Neural cell (in vitro differentiated cells): Measurements from ENCODE around the gene THAP12. TPM values are rescaled to one million over a fixed set of nuclear protein-coding genes. Genes with fewer than 3 reads are reported as not detected.

Experiments used
- polyA plus RNA-seq: library from polyadenylated mRNA; depleted of rRNA; stranded (reverse); fragments of >200 nt; gene quantifications from 2 replicates; pipeline ENCODE4 v1.2.3, GENCODE V29; 2014
- small RNA-seq, 3 experiments: library from RNA; depleted of rRNA; stranded (forward); fragments of <200 nt; gene quantifications; one replicate each; pipeline ENCODE3, GENCODE V24; 2012

THAP12 gene
- polyA plus RNA-seq, 1 donor from 2014 or later, result 110 TPM

Small RNAs within 50 kb of the gene (small RNA-seq; reads per million reads assigned to genes)
- gene RF00019, result 0 to 1.2 (median 0) reads per million in 3 experiments

Other genes starting within 250 kb of the THAP12 start
- gene WNT11, start 174.6 kb downstream of the THAP12 start, polyA plus RNA-seq, result 1.4 and 2.3 TPM in 2 replicates
- gene GVQW3, start 191 bp upstream of the THAP12 start, polyA plus RNA-seq, result 17.2 and 24.0 TPM in 2 replicates
- gene EMSY, start 63.9 kb upstream of the THAP12 start, polyA plus RNA-seq, result 24.9 and 25.0 TPM in 2 replicates